SK-N-SH treated with all-trans-retinoic acid at 6 μM for 48 hours (cell line): ENCODE data around the gene PRRG4.

Experiments
- ARNTL ChIP-seq: fragments of 450-650 bp; formaldehyde crosslinking; IDR thresholded peaks from 2 replicates; pipeline ENCODE4 v1.5.0; 2020; ENCODE audit warnings: low read depth, mild to moderate bottlenecking, moderate library complexity, borderline replicate concordance
- ISL1 ChIP-seq: fragments of 250-450 bp; sonication (Bioruptor Pico); IDR thresholded peaks from 2 replicates; pipeline ENCODE4 v2.1.2; 2022; ENCODE audit warnings: mild to moderate bottlenecking, moderate library complexity
- PATZ1 ChIP-seq: fragments of 250-450 bp; sonication (Bioruptor Pico); IDR thresholded peaks from 2 replicates; pipeline ENCODE4 v1.8.0; 2020; ENCODE audit warnings: mild to moderate bottlenecking, moderate library complexity, borderline replicate concordance
- ZC3H10 ChIP-seq: fragments of 250-450 bp; sonication (Bioruptor Pico); IDR thresholded peaks from 2 replicates; pipeline ENCODE4 v1.5.1; 2021; ENCODE audit warnings: mild to moderate bottlenecking, moderate library complexity
- ZFP3 ChIP-seq: fragments of 250-450 bp; sonication (Bioruptor Pico); IDR thresholded peaks from 2 replicates; pipeline ENCODE4 v1.5.0; 2020; ENCODE audit warnings: mild to moderate bottlenecking, moderate library complexity
- ZFP30 ChIP-seq: fragments of 450-650 bp; formaldehyde crosslinking; IDR thresholded peaks from 2 replicates; pipeline ENCODE4 v1.5.0; 2022; ENCODE audit warnings: mild to moderate bottlenecking, moderate library complexity
- ZNF565 ChIP-seq: fragments of 450-650 bp; formaldehyde crosslinking; conservative IDR thresholded peaks from 2 replicates; pipeline ENCODE4 v1.5.0; 2020; ENCODE audit warnings: low read depth, mild to moderate bottlenecking, moderate library complexity
- ZNF70 ChIP-seq: fragments of 450-650 bp; formaldehyde crosslinking; IDR thresholded peaks from 2 replicates; pipeline ENCODE4 v1.5.0; 2020; ENCODE audit warnings: mild to moderate bottlenecking, moderate library complexity
- TF ChIP-seq, protein P1 (sequence below): fragments of 250-450 bp; sonication (Bioruptor Pico); IDR thresholded peaks from 2 replicates; pipeline ENCODE4 v1.5.1; 2020; ENCODE audit warnings: low read depth, mild to moderate bottlenecking, moderate library complexity

GRCh38 chr11:32786811-32787210 is 42.9 kb upstream of the PRRG4 start:
- TF ChIP-seq ZFP3 (CRISPR knock-in tag) = no peak
- TF ChIP-seq ZNF565 = no peak
- TF ChIP-seq, protein P1, sequence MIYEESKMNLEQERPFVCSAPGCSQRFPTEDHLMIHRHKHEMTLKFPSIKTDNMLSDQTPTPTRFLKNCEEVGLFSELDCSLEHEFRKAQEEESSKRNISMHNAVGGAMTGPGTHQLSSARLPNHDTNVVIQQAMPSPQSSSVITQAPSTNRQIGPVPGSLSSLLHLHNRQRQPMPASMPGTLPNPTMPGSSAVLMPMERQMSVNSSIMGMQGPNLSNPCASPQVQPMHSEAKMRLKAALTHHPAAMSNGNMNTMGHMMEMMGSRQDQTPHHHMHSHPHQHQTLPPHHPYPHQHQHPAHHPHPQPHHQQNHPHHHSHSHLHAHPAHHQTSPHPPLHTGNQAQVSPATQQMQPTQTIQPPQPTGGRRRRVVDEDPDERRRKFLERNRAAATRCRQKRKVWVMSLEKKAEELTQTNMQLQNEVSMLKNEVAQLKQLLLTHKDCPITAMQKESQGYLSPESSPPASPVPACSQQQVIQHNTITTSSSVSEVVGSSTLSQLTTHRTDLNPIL (CRISPR knock-in tag) = no peak
- TF ChIP-seq ARNTL (CRISPR knock-in tag) = no peak
- TF ChIP-seq ISL1 (CRISPR knock-in tag) = no peak
- no peak for TF ChIP-seq PATZ1 (CRISPR knock-in tag)
- TF ChIP-seq ZNF70 (CRISPR knock-in tag) = no peak
- TF ChIP-seq ZC3H10 = no peak
- TF ChIP-seq ZFP30 (CRISPR knock-in tag) = no peak
